GM18526 (cell line): Measurements from ENCODE around the gene SP140.

Experiments
- POLR2A ChIP-seq: IDR thresholded peaks from 3 replicates; pipeline ENCODE4 v1.6.1; 2011; ENCODE audit not compliant: insufficient read length; ENCODE audit errors: extremely low read depth

Gene SP140

GRCh38 chr2:230254152-230254881, 28.8 kb downstream of the SP140 start:
- no peak for TF ChIP-seq POLR2A

GRCh38 chr2:230256733-230257332, 31.3 kb downstream of the SP140 start:
- TF ChIP-seq POLR2A = no peak

DNA sequence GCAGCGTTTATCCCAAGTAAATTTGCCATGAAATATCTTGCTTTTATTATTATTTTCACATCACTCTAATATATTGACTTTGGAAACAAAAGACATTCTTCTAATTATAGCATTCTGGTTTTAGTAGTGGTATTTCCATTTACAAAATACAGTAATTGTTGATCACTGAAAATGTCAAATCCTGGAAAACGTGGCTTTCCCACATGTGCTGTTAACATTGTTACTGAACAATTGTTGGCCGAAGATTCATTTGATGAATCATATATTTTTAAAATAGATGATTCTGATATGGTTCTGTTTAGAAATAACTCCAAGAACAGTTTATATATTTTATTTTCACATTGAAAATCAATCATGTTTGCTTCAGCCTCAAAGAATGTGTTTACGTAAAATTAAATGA, 32.9 kb downstream of the SP140 start:
- TF ChIP-seq POLR2A = no peak

GRCh38 chr2:230262246-230262645, 36.7 kb downstream of the SP140 start:
- TF ChIP-seq POLR2A = no peak

DNA sequence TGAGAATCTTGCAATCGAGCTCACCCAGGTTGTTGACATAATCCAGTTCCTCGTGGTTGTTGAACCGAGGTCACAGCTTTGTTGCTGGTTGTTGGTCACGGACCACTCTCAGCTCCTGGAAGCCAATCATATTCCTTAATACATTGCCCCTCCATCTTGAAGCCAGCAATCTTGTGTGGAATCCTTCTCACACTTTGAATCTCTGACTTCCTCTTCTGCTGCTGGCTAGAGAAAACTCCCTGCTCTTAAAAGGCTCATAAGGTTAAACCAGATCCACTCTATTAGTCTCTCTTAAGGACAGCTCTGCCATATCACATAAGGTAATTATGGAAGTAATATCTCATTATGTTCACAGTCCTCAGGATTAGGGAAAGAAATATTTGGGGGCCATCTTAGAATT, 41.1 kb downstream of the SP140 start:
- no peak for TF ChIP-seq POLR2A

- no peak for TF ChIP-seq POLR2A
These were observed 41.5 kb downstream of the SP140 start for GRCh38 chr2:230267059-230267458.

GRCh38 chr2:230267556-230267955, 42.0 kb downstream of the SP140 start:
- no peak for TF ChIP-seq POLR2A

- TF ChIP-seq POLR2A = no peak
These were observed 43.2 kb downstream of the SP140 start for GRCh38 chr2:230268606-230269243.

DNA sequence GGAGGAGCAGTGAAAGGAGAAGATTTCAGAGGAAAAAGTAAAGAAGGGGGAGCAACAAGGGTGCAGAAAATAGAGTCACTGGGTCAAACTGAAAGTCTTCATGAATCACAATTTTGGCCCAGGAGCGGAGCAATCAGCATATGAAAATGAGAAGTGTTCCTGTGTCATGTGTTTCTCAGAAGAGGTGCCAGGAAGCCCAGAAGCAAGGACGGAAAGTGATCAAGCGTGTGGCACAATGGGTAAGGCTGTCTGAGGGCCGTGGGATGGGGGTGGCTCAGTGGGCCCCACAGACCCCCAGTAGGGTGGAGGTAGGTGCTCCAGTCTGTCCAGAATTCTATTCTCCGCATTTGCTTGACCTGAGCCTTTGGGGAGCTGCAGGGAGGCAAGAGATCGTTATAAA, 44.2 kb downstream of the SP140 start:
- TF ChIP-seq POLR2A = no peak

DNA sequence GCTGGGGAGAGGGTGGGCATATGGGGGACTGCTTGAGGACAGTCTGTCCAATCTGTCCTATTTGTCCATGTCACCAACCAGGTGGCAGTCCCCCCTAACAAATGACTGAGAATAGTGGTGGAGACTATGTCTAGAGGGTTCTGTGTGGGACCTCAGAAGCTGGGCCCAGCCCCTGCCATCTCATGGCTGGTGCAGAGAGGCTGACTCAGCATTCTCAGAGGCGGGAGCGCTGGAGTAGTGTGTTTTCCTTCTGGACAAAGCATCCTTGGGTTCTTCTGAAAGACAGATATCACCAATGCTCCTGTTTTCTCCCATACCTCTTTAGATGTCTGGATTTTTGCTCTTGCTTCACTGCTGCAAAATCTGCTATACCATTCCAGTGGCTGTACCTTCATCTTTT, 57.4 kb downstream of the SP140 start:
- no peak for TF ChIP-seq POLR2A

DNA sequence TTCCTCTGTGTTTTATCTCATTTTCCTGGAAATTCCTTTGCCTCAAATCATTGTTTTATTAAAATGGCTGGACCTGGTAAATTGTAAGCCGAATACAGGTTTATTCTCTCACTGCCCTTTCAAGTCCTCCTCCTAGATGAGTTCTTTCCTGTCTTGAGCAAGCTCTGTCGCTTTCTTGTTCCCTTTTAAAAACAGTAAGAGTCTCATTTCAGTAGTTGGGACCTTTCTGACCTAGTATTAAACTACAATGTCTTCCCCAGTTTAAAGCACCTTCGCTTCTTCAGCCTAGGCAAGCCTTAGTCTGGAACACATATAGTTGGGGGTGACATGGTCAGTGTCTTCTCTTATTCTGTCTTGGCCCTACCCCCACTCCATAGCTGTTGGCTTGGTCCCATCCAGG, 60.5 kb downstream of the SP140 start:
- TF ChIP-seq POLR2A = no peak

- TF ChIP-seq POLR2A = no peak
These were observed 69.7 kb downstream of the SP140 start for GRCh38 chr2:230295192-230295591.

DNA sequence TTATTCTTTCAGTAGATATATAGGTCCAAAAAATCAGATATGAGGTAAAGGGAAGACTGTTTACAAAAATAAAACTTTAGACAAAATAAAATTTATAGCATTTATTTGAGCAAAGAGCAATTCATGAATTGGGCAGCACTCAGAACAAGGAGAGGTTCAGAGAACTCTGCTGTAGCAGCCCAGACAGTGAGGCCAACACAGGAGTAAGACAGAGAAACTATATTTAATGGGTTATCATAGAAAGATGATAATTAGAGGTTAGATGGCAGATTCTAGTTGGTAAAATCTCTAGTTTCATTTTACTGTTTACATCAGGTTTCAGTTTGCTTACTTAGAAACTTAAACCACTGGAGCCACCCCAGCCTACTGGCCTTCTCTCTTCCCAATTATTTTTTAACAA, 71.4 kb downstream of the SP140 start:
- TF ChIP-seq POLR2A = no peak

DNA sequence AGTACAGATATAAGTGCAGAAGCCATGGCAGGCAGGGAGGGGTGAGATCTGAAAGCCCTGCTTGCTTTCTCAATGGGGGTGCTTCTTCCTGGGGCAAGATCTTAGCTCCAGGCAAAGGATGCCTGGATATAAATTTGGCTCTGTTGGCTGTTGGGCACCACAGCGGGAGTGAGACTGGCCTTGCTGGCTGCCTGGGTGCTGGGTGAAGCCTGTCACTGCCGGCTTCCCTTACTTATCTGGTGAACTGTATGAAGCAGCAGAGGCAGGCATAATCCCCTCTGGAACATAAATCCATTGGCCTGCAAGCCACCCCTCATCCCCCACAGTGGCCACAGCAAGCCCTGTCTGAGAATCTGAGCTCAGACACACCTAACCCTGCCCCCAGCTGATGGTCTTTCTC, 74.1 kb downstream of the SP140 start:
- no peak for TF ChIP-seq POLR2A

GRCh38 chr2:230305416-230306275, 80.1 kb downstream of the SP140 start:
- TF ChIP-seq POLR2A = no peak

GRCh38 chr2:230306474-230306873, 80.9 kb downstream of the SP140 start:
- no peak for TF ChIP-seq POLR2A
